HT-29 (cell line): ENCODE results near the gene ARHGEF40. TPM values are rescaled to one million over a fixed set of nuclear protein-coding genes. Genes with fewer than 3 reads are reported as not detected.
A peak's percentile ranks its signal among the peaks of the same experiment; 100 is the strongest.

Source experiments
- DNase-seq: peaks from one replicate; pipeline ENCODE4 v3.0.0-alpha.2; 2015; ENCODE audit warnings: low spot score
- small RNA-seq: library from RNA; depleted of rRNA; stranded (forward); fragments of <200 nt; gene quantifications from one replicate; pipeline ENCODE3, GENCODE V24; 2014
- total RNA-seq: library from RNA; depleted of rRNA; stranded (reverse); fragments of >200 nt; shearing (Covaris generic); gene quantifications from 2 replicates; pipeline ENCODE4 v1.2.3, GENCODE V29; 2014; rRNA removed

ARHGEF40 gene
- total RNA-seq, 1 experiment from 2014 or later: 20.0 TPM

GRCh38 chr14:21113369-21113768, 43.3 kb downstream of the ARHGEF40 start:
- no peak for DNase-seq

- no peak for DNase-seq
Observed at GRCh38 chr14:21118933-21119332, 48.8 kb downstream of the ARHGEF40 start.

GRCh38 chr14:21120686-21121085, 50.6 kb downstream of the ARHGEF40 start:
- no peak for DNase-seq

- DNase-seq: no peak
Observed at GRCh38 chr14:21121122-21121521, 51.0 kb downstream of the ARHGEF40 start.

- no peak for DNase-seq
Observed at GRCh38 chr14:21123429-21123828, 53.3 kb downstream of the ARHGEF40 start.

GRCh38 chr14:21133901-21134300, 63.8 kb downstream of the ARHGEF40 start:
- DNase-seq: no peak

GRCh38 chr14:21136024-21136423, 65.9 kb downstream of the ARHGEF40 start:
- peak; percentile 4 for DNase-seq

Small RNA genes lying within 50 kb of the gene (small RNA-seq; reads per million reads assigned to genes)
- not detected for gene RNU6-252P

Other genes starting within 250 kb of the ARHGEF40 start
- gene RNASE3, start 178.9 kb upstream of the ARHGEF40 start, total RNA-seq: not detected in 2 replicates
- not detected in 2 replicates for gene RNASE2, start 114.8 kb upstream of the ARHGEF40 start, total RNA-seq
- 47.1 and 49.6 TPM in 2 replicates for gene METTL17, start 80.3 kb upstream of the ARHGEF40 start, total RNA-seq
- not detected in 2 replicates for gene SLC39A2, start 71.0 kb upstream of the ARHGEF40 start, total RNA-seq
- 16.0 and 18.1 TPM in 2 replicates for gene NDRG2, start 45.2 kb upstream of the ARHGEF40 start, total RNA-seq
- gene TPPP2, start 40.1 kb upstream of the ARHGEF40 start, total RNA-seq: not detected in 2 replicates
- not detected in 2 replicates for gene RNASE13, start 35.5 kb upstream of the ARHGEF40 start, total RNA-seq
- not detected in 2 replicates for gene RNASE7, start 27.9 kb upstream of the ARHGEF40 start, total RNA-seq
- not detected in 2 replicates for gene RNASE8, start 12.5 kb upstream of the ARHGEF40 start, total RNA-seq
- gene ZNF219, start 28.4 kb downstream of the ARHGEF40 start, total RNA-seq: 13.6 and 14.6 TPM in 2 replicates
- gene TMEM253, start 30.8 kb downstream of the ARHGEF40 start, total RNA-seq: 0.41 TPM in 1 of 2 replicates, not detected in the other
- not detected in 2 replicates for gene OR5AU1, start 85.8 kb downstream of the ARHGEF40 start, total RNA-seq
- gene HNRNPC, start 199.1 kb downstream of the ARHGEF40 start, total RNA-seq: 375 and 471 TPM in 2 replicates
- 0.05 and 0.33 TPM in 2 replicates for gene RPGRIP1, start 209.8 kb downstream of the ARHGEF40 start, total RNA-seq